Raji (cell line): Measurements from ENCODE around the gene GNAZ.

ENCODE experiments used
- POLR2A ChIP-seq: IDR thresholded peaks from 2 replicates; pipeline ENCODE4 v1.6.1; 2011; ENCODE audit warnings: low read depth, low read length, control low read depth; ENCODE audit not compliant: insufficient read depth

The GNAZ gene

DNA sequence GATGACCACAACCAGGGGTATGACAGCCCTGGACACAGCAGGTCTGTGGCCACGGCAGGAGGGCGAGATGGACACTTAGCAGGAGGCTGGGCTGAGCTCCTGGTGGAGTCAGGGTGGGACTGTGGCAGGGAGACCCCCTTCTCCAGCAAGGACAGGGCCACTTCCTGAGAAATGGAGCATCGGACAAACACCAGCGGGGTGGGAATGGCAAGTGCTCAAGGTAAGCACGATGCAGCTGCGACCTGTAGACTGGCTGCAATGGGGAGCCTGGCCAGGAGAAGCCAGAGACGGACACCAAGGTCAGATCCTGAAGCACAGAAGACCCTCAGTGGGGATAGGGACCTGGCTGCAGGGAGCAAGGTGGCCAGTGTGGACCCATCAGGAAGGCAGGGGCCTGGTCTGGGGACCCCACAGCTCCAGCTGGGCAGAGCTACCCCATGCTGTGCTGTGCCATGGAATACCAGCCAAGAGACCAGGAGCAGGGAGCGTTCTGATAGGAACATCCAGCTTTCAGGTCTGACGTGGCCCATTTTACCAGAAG lies 42.2 kb downstream of the GNAZ start:
- TF ChIP-seq POLR2A: no peak

DNA sequence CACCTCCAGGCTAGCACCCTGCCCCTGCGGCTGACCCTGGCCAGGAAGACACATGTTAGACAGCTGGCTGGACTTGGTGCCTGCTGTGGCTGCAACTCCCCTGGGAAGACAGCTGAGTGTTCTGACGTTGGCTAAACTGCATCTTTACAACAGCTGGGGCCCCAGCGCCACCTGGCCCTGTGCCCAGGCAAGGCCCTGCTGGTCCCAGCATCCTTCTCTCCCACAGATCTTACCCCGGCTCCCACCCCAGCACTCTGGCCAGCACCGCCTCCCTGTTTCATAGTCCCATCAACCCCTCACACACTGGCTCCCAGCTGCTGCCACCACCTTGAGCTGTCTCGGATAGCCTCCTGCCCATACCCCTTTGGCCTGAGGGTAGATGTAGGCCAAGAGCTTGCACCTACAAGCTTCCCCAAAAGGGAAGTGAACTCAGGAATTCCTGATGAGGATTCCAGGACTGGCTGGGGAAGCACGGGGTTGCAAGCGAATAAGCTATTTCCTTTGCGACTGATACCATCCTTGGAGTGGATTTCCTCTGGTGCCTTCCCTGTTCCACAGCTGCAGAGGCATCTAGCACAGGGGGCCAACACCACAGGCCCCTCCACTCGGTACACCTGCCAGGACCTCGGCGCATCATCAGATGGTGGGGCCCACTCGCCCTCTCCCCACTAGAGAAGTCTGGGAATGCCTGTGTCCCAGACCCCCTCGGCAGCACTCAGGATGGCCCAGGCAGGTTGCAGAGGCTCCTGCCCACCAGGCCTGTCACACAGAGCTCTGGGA lies 42.9 kb downstream of the GNAZ start:
- no peak for TF ChIP-seq POLR2A

- no peak for TF ChIP-seq POLR2A
These were observed 43.8 kb downstream of the GNAZ start for GRCh38 chr22:23113847-23114720.

- no peak for TF ChIP-seq POLR2A
These were observed 44.4 kb downstream of the GNAZ start for GRCh38 chr22:23114721-23115020.

- TF ChIP-seq POLR2A: no peak
These were observed 45.0 kb downstream of the GNAZ start for GRCh38 chr22:23115369-23115768.

DNA sequence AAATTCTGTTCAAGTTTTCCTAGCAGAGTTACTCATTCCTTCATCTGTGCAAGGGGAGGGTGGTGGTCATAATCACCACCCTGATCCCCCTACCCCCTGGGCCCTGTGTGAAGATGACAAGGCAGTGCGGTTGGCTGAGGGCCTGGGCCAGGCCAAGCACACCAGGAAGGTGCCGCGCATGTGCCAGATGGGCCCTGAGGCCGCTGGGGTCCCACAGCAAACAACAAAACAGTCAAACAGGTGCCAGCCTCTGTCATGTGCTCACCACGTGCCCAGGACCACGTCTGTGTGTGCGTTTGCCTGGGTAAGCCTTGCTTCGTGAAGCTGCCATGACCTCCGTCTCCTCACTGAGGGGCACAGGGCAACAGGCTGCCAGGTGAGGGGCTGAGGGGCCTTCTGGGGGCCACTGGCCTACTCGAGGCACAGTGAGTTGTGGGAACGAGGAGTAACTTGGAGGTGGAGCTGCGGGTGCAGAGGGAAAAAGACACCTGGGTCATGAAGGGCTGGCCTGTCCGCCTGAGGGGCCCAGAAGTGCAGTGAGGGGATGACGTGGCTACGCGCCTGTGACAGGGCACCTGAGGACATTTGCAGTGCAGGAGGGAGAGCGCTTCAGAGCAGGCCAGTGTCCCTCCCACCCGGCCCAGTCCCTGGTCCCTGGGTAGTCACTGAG lies 45.6 kb downstream of the GNAZ start:
- TF ChIP-seq POLR2A: no peak

DNA sequence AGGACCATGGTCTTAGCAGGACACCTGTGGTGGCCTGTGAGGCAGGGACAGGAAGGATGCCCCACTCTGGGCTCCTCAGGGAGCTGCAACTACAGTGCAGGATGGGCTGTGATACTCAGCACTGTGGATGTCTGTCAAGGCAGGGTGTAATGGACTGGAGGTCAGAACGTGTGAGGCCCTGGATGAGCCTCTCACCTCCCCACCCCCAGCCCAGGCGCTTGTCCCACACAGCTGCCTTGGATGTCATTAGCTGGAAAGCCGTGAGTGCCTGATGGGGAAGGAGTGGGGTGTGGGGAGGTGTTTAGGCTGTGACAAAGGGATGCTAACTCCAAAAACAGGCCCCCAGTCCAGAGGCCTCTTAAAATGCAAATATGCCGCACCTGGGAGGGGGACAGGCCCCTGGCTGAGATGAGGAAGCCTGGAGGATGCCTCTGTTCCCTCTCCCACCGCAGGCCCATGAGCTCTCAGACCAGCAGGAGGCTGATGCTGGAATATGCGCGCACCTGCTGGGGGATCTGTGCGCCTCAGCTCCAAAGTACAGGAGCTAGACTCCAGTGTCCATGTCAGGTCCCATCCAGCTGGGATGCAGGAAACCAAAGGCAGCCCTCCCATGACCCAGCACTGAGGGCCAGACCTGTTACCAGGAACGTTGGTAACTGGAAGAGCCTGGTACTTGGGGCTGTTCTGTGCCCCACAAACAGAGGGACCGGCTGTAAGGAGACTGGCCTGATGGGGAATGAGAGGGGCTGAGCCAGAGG lies 46.4 kb downstream of the GNAZ start:
- TF ChIP-seq POLR2A: no peak

DNA sequence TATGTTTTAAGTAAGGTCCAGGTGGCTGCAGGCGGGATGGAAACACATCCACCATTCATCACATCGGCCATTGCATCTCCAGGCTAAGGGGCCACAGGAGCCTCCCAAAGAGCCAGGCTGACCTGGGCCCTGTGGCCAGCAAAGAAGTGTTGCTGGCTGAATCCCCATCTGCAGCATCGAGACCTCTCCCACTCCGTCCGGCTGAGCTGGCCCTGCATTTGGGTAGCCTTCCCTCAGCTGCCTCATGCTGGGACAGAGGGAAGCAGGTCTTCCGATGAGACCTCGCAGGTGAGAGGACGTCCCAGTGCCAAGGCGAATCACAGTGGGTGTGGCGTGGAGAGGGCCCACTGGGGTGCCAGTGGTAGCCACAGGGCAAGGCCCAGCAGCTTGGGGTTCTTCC lies 47.0 kb downstream of the GNAZ start:
- no peak for TF ChIP-seq POLR2A

DNA sequence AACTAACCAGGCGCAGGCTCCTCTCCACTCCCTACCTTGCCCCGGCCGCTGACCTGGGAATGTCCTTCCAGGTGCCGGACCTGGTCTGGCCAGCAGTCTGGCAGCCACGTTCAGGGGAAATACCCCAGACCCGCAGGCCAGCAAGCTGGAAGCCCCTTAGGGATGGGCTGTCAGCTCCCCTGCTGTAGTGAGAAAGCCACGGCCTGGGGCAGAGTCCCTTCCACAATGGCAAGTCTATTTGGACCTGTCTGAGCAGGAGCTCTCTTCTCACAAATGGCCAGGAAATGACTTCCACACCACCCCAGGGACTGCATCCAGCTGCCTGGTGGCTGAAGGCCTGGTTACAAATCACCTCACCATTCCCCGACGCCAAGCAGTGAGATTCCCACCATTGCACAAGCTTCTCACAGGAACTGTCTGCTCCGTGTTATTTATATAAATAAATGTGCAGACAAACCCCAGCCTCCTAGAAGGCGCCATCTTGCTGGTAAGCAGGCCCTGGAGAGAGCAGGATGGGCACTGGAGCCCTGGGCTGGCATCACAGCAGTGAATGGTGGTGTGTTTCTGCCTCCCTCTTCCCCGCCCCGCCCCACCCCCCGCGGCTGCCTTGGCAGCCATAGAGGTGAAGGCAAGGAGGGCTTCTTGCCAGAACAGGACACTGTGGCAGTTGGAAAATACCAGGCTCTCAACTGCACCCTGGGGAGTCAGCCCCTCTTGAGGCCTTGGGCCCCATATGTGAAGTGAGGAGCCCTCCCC lies 47.8 kb downstream of the GNAZ start:
- no peak for TF ChIP-seq POLR2A

DNA sequence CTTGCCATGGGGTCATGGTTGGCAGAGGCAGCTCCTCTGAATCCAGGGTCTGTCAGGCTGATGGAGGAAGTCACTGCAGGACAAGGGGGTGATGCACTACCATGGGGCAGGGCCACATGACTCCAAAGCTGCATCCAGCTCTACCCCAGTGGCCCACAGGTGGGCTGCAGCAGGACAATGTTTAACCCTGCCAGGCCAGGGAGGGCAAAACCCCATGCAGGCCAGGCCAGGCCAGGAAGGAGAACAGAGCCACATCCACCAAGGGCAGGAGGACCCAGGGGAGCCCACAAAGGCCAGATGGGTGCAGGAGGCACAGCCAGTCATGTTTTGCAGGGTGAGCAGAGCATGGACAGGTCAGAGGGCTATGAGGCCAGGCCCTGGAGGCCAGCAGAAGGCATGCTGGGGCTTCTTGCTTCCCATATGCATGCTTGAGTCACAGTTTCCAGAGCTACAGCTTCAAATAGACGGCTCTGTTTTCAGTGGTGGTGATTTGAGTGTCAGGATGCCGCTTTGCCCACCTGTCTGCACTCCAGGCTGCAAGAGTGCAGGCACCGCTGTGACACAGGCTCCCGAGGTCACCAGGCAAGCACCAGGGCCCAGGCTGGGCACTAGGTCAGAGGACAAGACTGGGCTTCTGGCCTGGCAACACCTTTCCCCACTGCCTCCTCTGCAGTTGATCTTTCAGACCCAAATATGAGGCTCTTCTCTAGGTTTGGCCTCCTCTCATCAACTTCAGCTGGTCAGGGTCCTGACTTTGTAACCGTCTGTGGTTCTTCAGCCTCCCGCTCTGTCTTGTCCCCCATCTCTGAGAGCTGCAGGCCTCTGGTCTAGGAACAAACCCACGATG lies 48.6 kb downstream of the GNAZ start:
- TF ChIP-seq POLR2A: no peak

GRCh38 chr22:23119494-23120414 lies 49.4 kb downstream of the GNAZ start:
- TF ChIP-seq POLR2A: no peak

DNA sequence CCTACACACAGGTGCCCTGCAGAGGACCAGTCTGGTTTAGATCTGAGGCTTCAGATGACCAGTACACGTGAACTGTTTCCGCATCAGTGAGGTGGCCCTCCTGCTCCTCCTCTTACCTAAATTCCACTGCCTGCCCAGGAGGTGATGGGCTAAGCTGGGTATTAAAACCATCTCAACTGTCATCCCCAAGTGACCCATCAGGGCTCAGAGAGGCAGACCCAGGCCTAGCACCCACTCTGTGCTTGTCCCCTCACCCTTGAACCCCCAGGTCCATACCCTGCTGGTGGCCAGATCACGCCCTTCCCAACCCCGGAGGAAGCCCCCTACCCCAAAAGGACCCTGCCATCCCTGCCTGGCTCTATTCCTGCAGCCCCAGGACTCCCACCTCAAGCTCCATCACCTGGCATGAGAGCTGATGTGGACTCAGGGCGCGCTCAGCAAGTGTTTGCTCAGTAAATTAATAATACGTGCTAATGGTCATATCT lies 50.1 kb downstream of the GNAZ start:
- no peak for TF ChIP-seq POLR2A
